SJSA1 (cell line): ENCODE results near the gene ARHGAP25. TPM values are rescaled to one million over a fixed set of nuclear protein-coding genes. Genes with fewer than 3 reads are reported as not detected.
A peak's percentile ranks its signal among the peaks of the same experiment; 100 is the strongest.

Experiments used
- DNase-seq, 2 experiments: peaks; one replicate each; pipeline ENCODE4 v3.0.0-alpha.2; 2015 to 2020; ENCODE audit warnings: low spot score in 2 of 2, low read depth in 1 of 2
- H3K27ac ChIP-seq: fragments of 250-450 bp; sonication (Bioruptor Pico); 2 replicates; pipeline ENCODE4 v1.5.1; 2020; ENCODE audit warnings: mild to moderate bottlenecking, moderate library complexity
- H3K27me3 ChIP-seq: fragments of 250-450 bp; sonication (Bioruptor Pico); replicated peaks from 2 replicates; pipeline ENCODE4 v1.5.1; 2020; ENCODE audit warnings: mild to moderate bottlenecking, moderate library complexity
- H3K36me3 ChIP-seq: fragments of 250-450 bp; sonication (Bioruptor Pico); 2 replicates; pipeline ENCODE4 v1.5.1; 2020; ENCODE audit warnings: mild to moderate bottlenecking
- H3K4me1 ChIP-seq: fragments of 250-450 bp; sonication (Bioruptor Pico); replicated peaks from 2 replicates; pipeline ENCODE4 v1.6.1; 2021; ENCODE audit warnings: mild to moderate bottlenecking
- H3K4me3 ChIP-seq: fragments of 250-450 bp; sonication (Bioruptor Pico); 2 replicates; pipeline ENCODE4 v1.5.1; 2020; ENCODE audit warnings: mild to moderate bottlenecking
- H3K9me3 ChIP-seq: fragments of 250-450 bp; sonication (Bioruptor Pico); replicated peaks from 2 replicates; pipeline ENCODE4 v1.5.1; 2020; ENCODE audit warnings: mild to moderate bottlenecking
- total RNA-seq: library from RNA; depleted of rRNA; stranded (reverse); fragments of >200 nt; shearing (Covaris generic); gene quantifications from 2 replicates; pipeline ENCODE4 v1.2.3, GENCODE V29; 2014

Gene ARHGAP25
- total RNA-seq, 1 experiment from 2014 or later: not detected

DNA sequence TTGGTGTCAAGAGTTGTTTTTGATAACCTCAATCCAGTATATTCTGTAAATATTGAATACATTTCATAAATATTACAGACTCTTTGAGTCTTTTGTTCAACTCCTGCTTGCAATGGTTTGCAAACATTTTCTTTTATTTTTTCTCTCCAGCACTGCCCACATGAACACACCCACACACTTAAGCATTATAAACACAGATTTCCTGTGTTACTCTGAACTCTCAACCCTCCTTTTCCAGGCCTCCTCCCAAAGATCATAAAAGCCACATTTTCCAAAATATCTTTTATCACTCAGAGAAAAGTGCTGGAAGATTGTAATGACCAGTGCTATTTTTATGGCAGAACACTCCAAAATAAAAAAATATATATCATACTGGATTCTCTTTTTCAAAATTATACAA lies 20.5 kb downstream of the ARHGAP25 start:
- H3K4me1 ChIP-seq: peaks cover 8% of the 10 kb centered on the region
- DNase-seq: no peak
- no peak overlapping the region for H3K27ac ChIP-seq
- H3K27me3 ChIP-seq: no peaks in the 10 kb centered on the region
- H3K4me3 ChIP-seq: no peak overlapping the region
- no peaks in the 10 kb centered on the region for H3K9me3 ChIP-seq
- H3K36me3 ChIP-seq: no peaks in the 10 kb centered on the region

DNA sequence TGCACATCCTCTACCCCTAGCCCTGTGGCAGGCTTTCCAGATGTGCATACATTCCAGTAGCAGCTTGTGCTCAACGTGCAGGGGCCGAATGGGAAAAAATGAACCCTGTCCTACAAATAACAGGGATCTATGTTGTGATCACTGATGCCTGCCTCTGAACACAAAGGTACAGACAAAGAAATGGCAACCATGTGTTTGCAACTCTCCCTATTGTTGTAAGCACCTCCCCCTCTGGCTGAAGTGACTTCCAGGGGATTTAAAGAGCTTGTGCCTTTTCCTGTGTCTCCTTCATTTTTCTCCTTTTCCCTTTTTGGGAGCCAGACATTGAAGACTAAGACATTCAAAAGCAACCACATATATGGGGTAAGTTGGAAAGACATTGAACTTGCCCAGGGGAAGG lies 21.6 kb downstream of the ARHGAP25 start:
- Histone ChIP-seq H3K4me3 (no peak overlapping the region), H3K27ac (no peak overlapping the region), H3K27me3 (no peaks in the 10 kb centered on the region), H3K36me3 (no peaks in the 10 kb centered on the region), H3K4me1 (peaks cover 8% of the 10 kb centered on the region), H3K9me3 (no peaks in the 10 kb centered on the region)
- no peak for DNase-seq

DNA sequence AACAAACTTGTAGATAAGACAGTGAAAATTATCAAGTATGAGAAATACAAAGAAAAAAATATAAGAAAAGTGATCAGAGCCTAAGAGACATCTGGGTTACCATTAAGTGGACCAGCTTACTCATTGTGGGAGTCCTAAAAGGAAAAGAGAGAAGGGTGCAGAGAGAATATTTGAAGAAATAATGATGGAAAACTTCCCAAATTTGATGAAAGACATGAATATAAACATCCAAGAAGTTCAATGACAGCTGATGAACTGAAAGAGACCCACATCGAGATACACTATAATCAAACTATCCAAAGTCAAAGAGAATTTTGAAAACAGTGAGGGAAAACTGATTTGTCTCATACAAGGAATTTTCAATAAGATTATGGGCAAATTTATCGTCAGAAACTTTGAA lies 22.5 kb downstream of the ARHGAP25 start:
- Histone ChIP-seq H3K4me1 (peaks cover 8% of the 10 kb centered on the region), H3K9me3 (no peaks in the 10 kb centered on the region), H3K27ac (no peak overlapping the region), H3K4me3 (no peak overlapping the region), H3K27me3 (no peaks in the 10 kb centered on the region), H3K36me3 (no peaks in the 10 kb centered on the region)
- no peak for DNase-seq

DNA sequence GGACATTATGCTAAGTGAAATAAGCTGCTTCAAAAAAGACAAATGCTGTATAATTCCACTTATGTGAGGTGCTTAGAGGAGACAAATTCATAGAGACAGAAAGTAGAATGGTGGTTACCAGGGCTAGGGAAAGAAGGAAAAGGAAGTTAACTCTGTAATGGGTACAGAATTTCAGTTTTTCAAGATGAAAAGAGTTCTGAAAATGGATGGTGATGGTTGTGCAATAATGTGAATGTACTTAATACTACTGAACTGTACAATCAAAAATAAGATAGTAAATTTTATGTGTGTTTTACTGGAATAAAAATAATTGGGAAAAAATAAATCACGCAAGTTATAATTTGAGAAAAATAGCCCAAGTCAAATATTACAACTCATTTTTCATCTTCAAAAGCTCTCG lies 27.5 kb downstream of the ARHGAP25 start:
- no peaks in the 10 kb centered on the region for H3K36me3 ChIP-seq
- H3K9me3 ChIP-seq: no peaks in the 10 kb centered on the region
- peaks cover 33% of the 10 kb centered on the region for H3K4me1 ChIP-seq
- H3K4me3 ChIP-seq: no peak overlapping the region
- no peaks in the 10 kb centered on the region for H3K27me3 ChIP-seq
- no peak overlapping the region for H3K27ac ChIP-seq
- DNase-seq: no peak

DNA sequence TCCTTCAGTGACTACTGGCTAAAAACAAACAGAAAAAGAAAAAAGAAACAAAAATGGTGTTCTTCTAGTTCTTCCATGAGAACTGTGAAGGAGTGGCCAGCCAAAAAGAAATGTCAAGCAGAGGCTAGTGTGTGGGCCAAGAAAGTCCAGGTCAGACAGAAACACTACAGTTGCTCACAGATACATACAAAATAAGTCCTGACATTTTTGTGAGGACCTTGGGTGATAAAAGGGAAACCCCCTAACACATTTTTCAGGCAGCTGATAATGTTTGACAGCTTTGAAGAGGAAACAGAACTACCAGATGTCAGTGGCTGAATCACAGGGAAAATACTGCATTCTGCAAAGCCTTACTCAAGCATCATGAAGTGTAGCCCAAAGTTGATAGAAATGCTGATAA lies 28.1 kb downstream of the ARHGAP25 start:
- H3K36me3 ChIP-seq: no peaks in the 10 kb centered on the region
- DNase-seq: no peak
- H3K27me3 ChIP-seq: no peaks in the 10 kb centered on the region
- peaks cover 33% of the 10 kb centered on the region for H3K4me1 ChIP-seq
- H3K4me3 ChIP-seq: no peak overlapping the region
- H3K27ac ChIP-seq: no peak overlapping the region
- H3K9me3 ChIP-seq: no peaks in the 10 kb centered on the region

DNA sequence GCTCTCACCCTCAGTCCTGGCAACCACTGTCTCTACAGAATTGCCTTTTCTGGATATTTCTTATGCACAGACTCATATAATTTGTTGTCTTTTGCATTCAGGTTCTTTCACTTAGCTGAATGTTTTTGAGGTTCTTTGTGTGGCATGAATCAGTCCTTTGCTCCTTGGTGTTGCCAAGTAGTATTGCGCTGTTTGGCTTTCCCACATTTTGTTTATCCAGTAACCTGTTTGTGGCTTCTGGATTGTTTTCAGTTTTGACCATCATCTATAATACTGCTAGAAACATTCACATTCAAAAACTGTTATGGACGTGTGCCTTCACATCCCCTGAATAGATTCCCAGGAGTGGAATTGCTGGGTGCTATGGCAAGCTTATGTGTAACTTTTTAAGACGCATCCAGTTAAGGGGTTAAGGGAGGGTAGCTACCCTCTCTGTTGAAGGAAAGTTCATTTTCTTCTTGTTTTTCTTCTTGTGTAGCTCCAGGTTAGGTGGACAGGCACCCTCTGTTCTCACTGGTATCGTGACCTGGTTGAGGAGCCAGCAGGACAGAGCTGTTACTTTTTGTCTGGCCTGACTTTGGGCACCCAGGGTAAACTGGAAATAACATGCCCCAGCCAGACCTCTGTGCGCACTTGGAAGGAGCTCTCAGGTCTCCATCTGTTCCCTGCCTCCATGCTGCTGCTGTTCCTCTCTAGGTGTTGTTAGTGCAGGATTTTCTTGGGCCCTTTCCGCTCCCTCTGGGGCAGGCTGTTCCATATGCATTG lies 29.6 kb downstream of the ARHGAP25 start:
- H3K9me3 ChIP-seq: no peaks in the 10 kb centered on the region
- no peaks in the 10 kb centered on the region for H3K27me3 ChIP-seq
- no peaks in the 10 kb centered on the region for H3K36me3 ChIP-seq
- peak overlapping the region; percentile 57 for H3K27ac ChIP-seq
- peak overlapping the region; percentile 23 for H3K4me3 ChIP-seq
- peaks cover 34% of the 10 kb centered on the region for H3K4me1 ChIP-seq
- DNase-seq: peak in 1 of 2 experiments; percentile 31

DNA sequence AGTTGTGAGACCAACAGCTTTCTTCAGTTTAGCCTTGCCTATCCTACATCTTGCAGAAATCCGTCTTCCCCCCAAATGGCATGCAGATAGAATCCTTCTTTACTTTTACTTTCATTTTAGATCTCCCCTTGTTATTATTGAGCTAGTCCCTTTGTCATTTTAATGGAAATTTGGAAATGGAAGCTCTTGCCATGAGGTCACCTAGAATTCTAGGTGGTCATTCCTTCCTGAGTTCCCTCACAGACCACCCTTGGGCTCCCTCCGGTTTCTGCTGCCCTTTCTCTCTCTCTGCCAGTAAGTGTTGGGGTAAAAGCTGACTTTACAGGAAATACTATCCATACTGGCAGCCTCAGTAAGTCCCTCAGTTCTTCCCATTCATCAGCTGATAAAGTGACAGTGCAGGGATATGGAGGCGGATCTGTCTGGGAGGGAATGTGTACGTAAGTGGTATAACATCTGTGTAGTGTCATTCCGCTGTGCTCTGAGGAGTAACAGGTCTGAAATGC lies 30.2 kb downstream of the ARHGAP25 start:
- peak overlapping the region; percentile 57 for H3K27ac ChIP-seq
- no peaks in the 10 kb centered on the region for H3K9me3 ChIP-seq
- peak overlapping the region; percentile 23 for H3K4me3 ChIP-seq
- DNase-seq: peak in 1 of 2 experiments; percentile 50
- H3K36me3 ChIP-seq: no peaks in the 10 kb centered on the region
- no peaks in the 10 kb centered on the region for H3K27me3 ChIP-seq
- peaks cover 40% of the 10 kb centered on the region for H3K4me1 ChIP-seq

DNA sequence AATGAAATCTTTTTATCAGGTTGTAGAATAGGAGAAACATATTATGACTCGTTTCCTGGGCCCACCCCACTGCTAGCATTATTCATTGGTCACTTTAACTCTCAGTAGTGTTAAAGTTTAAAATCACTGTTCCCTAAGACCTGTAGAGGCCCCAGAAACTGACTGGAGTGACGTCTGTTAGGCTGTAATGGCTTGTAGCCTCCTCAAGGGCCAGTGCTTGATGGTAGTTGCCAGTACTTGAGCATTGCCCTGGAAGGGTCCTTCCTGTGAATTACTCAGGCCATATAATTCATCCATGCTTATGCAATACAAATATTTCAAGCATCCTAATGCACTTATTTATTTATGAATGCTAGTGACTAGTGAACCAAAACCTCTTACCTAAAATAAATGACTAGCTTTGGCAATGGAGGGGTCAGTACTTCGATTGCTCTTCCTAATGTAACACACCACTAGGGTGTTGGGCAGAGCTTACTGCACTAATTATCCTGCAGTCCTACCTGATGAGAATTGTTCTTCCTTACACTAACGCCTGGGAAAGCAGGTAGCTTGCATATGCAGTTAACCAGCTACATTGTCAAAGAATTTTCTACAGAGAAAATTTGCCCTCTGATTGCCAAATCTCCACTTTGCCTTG lies 31.2 kb downstream of the ARHGAP25 start:
- H3K4me1 ChIP-seq: peaks cover 45% of the 10 kb centered on the region
- no peak overlapping the region for H3K27ac ChIP-seq
- H3K4me3 ChIP-seq: no peak overlapping the region
- H3K27me3 ChIP-seq: no peaks in the 10 kb centered on the region
- DNase-seq: peak in 1 of 2 experiments; percentile 9
- no peaks in the 10 kb centered on the region for H3K9me3 ChIP-seq
- H3K36me3 ChIP-seq: no peaks in the 10 kb centered on the region

DNA sequence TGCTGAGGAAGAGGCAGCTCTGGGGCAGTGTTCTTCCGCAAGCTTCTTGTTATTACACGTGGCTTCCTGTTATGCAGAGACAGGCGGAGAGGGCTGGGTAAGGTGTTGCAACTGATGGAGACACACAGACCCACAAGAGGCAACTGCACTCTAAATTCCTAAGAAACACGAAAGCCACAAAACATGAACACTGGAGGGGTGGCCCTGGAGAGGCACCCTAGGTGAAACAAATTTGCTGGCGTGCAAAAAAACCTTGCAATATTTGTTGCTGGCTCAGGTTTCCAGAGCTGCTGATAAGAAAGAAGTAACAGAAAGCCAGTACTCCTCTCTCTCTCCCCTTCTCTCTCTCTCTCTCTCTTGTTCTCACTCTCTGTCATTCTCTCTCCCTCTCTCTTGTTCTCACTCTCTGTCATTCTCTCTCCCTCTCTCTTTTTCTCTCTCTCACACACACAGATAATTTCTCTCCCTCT lies 31.8 kb downstream of the ARHGAP25 start:
- H3K27me3 ChIP-seq: no peaks in the 10 kb centered on the region
- no peak overlapping the region for H3K4me3 ChIP-seq
- peaks cover 51% of the 10 kb centered on the region for H3K4me1 ChIP-seq
- no peaks in the 10 kb centered on the region for H3K9me3 ChIP-seq
- no peaks in the 10 kb centered on the region for H3K36me3 ChIP-seq
- no peak overlapping the region for H3K27ac ChIP-seq
- DNase-seq: no peak

DNA sequence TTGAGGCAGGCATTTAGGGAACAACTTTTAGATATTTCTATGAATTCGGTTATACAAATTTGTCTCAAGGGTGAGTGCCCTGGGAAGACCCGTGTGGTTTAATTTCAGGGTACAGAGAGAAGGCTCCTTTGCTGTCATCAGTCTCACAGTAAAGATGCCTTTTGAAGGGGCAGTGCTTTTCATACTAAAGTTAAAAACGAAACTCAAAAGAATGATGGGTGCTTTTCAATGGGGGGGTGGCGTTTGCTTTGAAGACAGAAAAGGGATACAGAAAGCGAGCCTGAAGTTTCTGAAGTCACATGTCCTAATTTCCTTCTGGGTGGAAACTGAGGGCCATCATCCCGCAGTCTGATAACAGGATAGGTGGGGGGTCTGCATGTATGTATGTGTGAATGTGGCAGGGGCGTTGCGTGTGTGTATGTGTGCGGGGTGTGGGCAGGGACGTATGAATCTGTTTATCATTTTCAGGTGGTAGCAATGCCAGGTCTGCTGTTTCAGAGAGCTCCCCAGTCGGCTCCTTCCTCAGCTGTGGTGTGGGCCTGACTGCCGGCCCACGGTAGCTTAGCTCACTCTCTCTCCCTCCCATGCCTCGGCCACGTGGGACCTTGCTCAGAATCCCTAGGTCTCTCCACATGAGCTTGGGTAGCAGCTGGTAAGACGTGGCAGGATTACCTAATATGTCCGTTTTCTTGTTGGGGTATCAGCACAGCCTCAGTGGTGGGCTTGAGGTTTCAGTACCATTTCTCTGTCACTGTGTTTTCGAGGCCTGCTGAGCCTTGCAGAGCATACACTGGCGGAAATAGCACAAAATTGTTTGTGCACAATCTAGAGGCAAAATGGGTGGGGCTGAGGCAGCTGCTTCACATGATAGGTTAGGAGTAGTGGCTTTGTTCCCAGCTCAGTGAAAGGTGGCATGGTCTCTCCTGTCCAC lies 32.7 kb downstream of the ARHGAP25 start:
- peaks cover 55% of the 10 kb centered on the region for H3K4me1 ChIP-seq
- no peaks in the 10 kb centered on the region for H3K36me3 ChIP-seq
- H3K27ac ChIP-seq: no peak overlapping the region
- no peaks in the 10 kb centered on the region for H3K9me3 ChIP-seq
- no peak overlapping the region for H3K4me3 ChIP-seq
- H3K27me3 ChIP-seq: no peaks in the 10 kb centered on the region
- DNase-seq: no peak

DNA sequence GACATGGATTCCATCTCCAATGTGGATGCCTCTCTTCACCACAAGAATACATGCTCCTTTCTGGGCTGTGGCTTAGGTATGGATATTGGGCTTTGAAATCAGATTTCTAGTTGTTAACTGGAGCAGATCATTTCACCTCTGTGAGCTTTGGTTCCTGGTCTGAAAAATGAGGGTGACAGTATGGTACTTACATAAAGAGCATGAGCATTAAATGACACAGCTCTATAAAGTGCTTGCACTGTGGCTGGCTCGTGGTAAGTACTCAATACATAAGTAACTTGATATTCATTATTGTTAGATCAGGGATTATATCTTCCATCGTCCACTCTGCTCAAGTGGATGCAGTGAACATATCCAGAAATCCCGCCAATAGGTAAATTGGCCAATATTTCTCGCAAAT lies 33.4 kb downstream of the ARHGAP25 start:
- Histone ChIP-seq H3K9me3 (no peaks in the 10 kb centered on the region), H3K27ac (no peak overlapping the region), H3K4me1 (peaks cover 55% of the 10 kb centered on the region), H3K4me3 (no peak overlapping the region), H3K27me3 (no peaks in the 10 kb centered on the region), H3K36me3 (no peaks in the 10 kb centered on the region)
- no peak for DNase-seq

DNA sequence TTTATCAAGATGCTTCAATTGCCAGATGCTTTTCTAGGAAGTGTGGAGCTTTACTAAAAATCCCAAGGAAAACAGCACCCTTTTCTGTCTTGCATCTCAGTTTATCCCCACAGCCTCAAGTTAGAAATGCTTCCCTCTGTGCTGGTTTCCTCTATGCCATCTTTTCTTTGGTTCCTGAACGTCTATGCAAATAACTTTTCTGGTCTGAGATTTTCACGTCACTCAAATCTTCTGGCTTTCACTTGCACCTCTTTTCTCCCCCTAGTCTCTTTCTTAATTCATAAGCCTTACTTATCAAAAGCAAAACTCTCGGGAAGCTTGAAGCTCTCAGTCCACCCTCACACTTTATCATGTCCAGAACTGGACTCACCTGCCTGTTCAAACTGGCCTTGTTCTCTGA lies 33.9 kb downstream of the ARHGAP25 start:
- no peaks in the 10 kb centered on the region for H3K9me3 ChIP-seq
- no peak overlapping the region for H3K27ac ChIP-seq
- H3K36me3 ChIP-seq: no peaks in the 10 kb centered on the region
- H3K27me3 ChIP-seq: no peaks in the 10 kb centered on the region
- H3K4me1 ChIP-seq: peaks cover 51% of the 10 kb centered on the region
- H3K4me3 ChIP-seq: no peak overlapping the region
- DNase-seq: no peak

DNA sequence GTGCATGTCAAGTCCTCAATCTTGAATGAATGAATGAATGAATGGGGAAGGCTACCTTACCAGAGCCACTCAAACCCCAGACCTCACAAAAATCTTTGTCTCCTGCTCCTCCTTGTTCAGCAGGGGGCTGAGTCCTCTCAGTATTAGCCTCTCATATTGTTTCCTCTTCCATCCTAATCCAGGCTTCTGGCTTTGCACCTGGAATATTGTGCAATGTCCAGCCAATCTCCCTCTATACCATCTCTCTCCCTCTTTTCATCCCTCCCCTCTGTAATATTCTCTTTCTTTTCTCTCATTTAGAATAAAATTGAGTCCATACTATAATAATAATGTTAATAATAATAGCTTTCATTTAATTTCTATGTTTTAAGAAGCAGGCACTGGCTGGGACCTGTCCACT lies 34.3 kb downstream of the ARHGAP25 start:
- Histone ChIP-seq H3K36me3 (no peaks in the 10 kb centered on the region), H3K9me3 (no peaks in the 10 kb centered on the region), H3K4me1 (peaks cover 46% of the 10 kb centered on the region), H3K27me3 (no peaks in the 10 kb centered on the region), H3K27ac (no peak overlapping the region), H3K4me3 (no peak overlapping the region)
- DNase-seq: no peak
